Measurements from ENCODE around the gene SS18.

The SS18 gene, protein sequence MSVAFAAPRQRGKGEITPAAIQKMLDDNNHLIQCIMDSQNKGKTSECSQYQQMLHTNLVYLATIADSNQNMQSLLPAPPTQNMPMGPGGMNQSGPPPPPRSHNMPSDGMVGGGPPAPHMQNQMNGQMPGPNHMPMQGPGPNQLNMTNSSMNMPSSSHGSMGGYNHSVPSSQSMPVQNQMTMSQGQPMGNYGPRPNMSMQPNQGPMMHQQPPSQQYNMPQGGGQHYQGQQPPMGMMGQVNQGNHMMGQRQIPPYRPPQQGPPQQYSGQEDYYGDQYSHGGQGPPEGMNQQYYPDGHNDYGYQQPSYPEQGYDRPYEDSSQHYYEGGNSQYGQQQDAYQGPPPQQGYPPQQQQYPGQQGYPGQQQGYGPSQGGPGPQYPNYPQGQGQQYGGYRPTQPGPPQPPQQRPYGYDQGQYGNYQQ

DNA sequence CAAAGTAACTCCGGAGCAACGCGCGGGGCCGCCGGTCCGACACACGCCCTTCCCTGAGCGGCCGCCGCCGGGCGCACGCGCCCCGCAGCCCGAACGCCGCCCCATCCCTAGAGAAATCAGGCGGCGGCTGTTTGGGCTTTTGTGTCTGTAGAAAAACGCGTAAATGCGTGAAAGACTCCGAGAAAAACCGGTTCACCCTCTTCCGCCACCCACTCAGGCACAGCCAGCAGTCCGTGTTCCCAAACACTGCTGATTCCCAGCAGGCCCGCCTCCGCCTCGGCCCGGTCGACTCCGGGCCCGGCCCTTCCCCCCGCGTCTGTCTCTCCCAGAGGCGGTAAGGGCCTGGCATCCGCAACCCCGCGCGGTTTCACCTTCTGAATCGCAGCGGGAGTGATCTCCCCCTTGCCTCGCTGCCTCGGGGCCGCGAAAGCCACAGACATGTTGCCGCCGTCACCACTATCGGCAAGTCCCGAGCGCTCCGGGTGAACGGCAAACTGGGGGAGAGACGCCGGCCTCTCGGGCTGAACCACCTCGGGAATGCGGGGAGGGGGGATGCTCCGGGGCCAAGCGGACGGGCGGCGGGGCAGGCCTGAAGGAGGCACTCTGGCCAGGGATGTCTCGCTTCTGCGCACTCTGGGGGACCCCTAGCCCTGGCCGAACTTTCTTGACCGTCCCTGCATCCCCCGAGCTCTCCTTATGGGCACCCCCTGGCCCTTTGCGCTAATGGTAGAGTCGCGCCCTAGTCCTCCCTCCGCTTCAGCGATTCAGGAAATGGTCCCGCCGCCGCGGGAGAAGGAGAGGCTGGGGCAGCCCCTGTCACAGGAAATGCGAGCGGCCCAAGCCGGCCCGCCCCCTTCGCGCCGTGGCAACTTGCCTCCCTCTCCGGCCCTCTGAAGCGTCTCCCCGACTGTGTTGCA is at the start of gene SS18:
SS18 (minus strand) TSS at position 484 of the 917 bp plus-strand sequence; CDS start at position 440, 44 bp downstream.
- TF ChIP-seq, protein P1, sequence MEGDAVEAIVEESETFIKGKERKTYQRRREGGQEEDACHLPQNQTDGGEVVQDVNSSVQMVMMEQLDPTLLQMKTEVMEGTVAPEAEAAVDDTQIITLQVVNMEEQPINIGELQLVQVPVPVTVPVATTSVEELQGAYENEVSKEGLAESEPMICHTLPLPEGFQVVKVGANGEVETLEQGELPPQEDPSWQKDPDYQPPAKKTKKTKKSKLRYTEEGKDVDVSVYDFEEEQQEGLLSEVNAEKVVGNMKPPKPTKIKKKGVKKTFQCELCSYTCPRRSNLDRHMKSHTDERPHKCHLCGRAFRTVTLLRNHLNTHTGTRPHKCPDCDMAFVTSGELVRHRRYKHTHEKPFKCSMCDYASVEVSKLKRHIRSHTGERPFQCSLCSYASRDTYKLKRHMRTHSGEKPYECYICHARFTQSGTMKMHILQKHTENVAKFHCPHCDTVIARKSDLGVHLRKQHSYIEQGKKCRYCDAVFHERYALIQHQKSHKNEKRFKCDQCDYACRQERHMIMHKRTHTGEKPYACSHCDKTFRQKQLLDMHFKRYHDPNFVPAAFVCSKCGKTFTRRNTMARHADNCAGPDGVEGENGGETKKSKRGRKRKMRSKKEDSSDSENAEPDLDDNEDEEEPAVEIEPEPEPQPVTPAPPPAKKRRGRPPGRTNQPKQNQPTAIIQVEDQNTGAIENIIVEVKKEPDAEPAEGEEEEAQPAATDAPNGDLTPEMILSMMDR (IDR thresholded peaks at IDR 0.05), result no peak

DNA sequence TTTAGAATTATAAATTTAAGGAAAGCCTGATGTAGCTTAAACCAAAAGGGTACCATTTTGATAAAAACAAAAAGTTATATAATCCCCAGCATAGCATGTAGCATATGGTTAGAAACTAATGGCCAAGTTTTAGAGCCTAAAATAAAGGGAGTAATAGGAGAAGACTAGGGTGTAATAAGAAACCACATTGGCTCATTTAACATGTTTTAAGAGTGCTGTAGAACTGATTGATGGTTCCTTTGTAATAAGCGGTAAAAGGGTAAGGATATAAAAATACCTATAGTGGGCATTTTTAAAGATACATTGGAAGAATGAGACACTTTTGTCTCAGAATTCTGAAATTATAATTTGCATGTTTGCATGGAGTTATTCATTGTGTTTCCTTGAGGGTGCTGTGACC is 45.1 kb upstream of the SS18 start:
- TF ChIP-seq, protein P1 (IDR thresholded peaks at IDR 0.05), result no peak

DNA sequence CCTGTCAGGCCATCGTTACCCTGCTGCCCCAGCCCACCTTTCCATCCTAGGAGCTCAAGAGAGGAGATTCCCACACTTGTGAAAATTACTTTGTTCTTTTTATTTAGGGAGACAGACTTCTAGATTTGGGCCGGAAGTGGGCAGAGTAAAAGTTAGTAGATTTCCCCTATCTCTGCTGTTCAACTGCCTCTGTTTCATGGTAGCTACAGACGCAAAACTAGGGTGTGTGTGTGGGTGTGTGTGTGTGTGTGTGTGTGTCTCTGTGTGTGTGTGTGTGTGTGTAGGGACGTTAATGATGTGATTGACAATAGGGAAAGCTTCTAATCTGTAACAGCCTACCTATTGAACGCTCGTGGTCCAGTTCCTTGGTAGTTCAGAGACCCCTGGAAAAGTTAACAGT is 43.7 kb upstream of the SS18 start:
- TF ChIP-seq, protein P1 (IDR thresholded peaks at IDR 0.05), result no peak

DNA sequence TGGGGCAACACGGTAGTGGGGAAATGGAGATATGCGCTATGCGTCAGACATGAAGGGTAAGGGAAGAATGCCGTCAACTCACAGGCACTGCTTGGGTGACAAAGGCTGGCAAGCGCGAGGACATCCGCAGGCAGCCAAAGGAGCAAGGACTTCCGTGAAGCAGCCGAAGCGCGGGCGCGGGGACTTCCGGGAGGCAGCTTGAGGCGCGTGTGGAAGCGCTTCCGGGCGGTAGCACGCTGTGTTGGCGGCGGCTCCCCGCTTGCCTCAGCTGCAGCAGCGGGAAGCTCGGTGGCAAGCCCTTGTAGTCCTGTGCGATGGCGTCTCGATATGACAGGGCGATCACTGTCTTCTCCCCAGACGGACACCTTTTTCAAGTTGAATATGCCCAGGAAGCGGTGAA is 43.2 kb upstream of the SS18 start, which contains the start of gene PSMA8:
PSMA8 (plus strand) TSS at position 218 of the 400 bp plus-strand sequence; CDS start at position 315, 97 bp downstream.
- TF ChIP-seq, protein P1 (IDR thresholded peaks at IDR 0.05), result no peak

DNA sequence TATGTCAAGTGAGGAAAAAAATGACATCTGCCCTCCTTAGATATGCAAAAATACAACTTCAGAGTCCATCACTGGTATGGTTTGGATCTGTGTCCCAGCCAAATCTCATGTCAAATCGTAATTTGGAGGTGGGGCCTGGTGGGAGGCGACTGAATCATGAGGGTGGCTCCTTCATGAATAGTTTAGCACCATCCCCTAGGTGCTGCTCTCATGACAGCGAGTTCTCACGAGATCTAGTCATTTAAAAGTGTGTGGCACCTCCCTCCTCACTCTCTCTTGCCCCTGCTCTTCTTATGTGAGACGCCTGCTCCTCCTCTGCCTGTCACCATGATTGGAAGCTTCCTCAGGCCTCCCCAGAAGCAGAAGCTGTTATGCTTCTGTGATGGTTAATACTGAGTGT is 37.4 kb upstream of the SS18 start:
- TF ChIP-seq, protein P1 (IDR thresholded peaks at IDR 0.05), result no peak

DNA sequence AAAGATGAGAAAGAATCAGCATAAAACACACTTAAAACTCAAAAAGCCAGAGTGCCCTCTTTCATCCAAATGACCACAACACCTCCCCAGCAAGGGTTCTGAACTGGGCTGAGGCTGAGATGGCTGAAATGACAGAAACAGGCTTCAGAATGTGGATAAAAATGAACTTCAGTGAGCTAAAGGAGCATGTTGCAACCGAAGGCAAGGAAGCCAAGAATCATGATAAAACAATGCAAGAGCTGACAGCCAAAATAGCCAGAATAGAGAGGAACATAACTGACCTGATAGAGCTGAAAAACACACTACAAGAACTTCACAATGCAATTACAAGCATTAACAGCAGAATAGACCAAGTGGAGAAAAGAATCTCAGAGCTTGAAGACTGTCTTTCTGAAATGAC is 31.1 kb upstream of the SS18 start:
- TF ChIP-seq, protein P1 (IDR thresholded peaks at IDR 0.05), result no peak

DNA sequence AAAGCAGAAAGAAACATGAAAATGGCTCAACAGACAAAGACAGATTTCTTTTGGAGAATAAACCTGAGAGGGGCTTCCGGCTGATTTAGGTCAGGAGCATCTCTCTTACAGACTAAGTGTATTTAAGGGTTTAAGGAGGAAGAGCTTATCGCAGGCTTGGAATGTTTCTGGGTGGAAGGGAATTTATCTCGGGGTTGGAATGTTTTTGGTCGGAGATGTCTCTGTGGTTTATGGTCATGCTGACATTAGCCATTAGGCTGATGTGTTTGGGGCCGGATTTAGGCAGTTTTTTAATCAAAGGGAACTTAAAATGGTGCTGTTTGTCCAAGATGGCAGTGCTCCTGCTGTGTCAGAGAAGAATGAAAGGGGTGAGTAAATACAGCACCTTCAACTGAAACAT is 28.8 kb upstream of the SS18 start:
- TF ChIP-seq, protein P1 (IDR thresholded peaks at IDR 0.05), result no peak
